K562 (cell line): ENCODE measurements around the gene SMURF1. TPM values are rescaled to one million over a fixed set of nuclear protein-coding genes. Genes with fewer than 3 reads are reported as not detected.
A peak's percentile ranks its signal among the peaks of the same experiment; 100 is the strongest.

ENCODE experiments used
- CREM ChIP-seq: IDR thresholded peaks from 2 replicates; pipeline ENCODE4 v1.6.1; 2014; ENCODE audit warnings: antibody characterized with exemption, low read depth
- CTCF ChIP-seq, 3 experiments: IDR thresholded peaks in 2 of 3; conservative IDR thresholded peaks in 1 of 3; 2 replicates each; pipeline ENCODE4 v1.5.1; 2011 to 2012; ENCODE audit warnings: low read length in 3 of 3, mild to moderate bottlenecking in 3 of 3, control low read depth in 2 of 3, improper control_type of control experiment in 1 of 3, inconsistent platforms in 1 of 3, low read depth in 1 of 3, mixed read lengths in 1 of 3, moderate library complexity in 1 of 3; ENCODE audit not compliant: insufficient read depth in 2 of 3
- DACH1 ChIP-seq: fragments of 450-650 bp; IDR thresholded peaks from 2 replicates; pipeline ENCODE4 v1.6.1; 2018; ENCODE audit not compliant: partially characterized antibody
- ESRRB ChIP-seq: fragments of 250-450 bp; sonication (Bioruptor Pico); IDR thresholded peaks from 2 replicates; pipeline ENCODE4 v1.5.0; 2020; ENCODE audit warnings: mild to moderate bottlenecking, moderate library complexity, borderline replicate concordance
- FOSL1 ChIP-seq: fragments of 200-800 bp; sonication (Bioruptor generic); conservative IDR thresholded peaks from 2 replicates; pipeline ENCODE4 v1.6.1; 2016; ENCODE audit warnings: missing genetic modification characterization, missing compliant biosample characterization
- HDAC2 ChIP-seq: fragments of 450-650 bp; IDR thresholded peaks from 2 replicates; pipeline ENCODE4 v1.6.1; 2016; ENCODE audit warnings: mild to moderate bottlenecking
- HNRNPH1 ChIP-seq: fragments of 200-400 bp; formaldehyde crosslinking; optimal IDR thresholded peaks from 2 replicates; pipeline ENCODE3; 2017; ENCODE audit warnings: low read depth, mild to moderate bottlenecking, low read length, moderate library complexity
- L3MBTL2 ChIP-seq: fragments of 450-650 bp; IDR thresholded peaks from 2 replicates; pipeline ENCODE4 v1.6.1; 2016; ENCODE audit warnings: mild to moderate bottlenecking, moderate library complexity
- MCM2 ChIP-seq: fragments of 450-650 bp; IDR thresholded peaks from 2 replicates; pipeline ENCODE4 v1.6.1; 2017; ENCODE audit warnings: low read depth, mild to moderate bottlenecking
- MED1 ChIP-seq: sonication (generic); formaldehyde crosslinking; IDR thresholded peaks from 2 replicates; pipeline ENCODE4 v1.8.1; 2023; ENCODE audit warnings: missing genetic modification reagents, borderline replicate concordance
- POLR2H ChIP-seq: IDR thresholded peaks from 2 replicates; pipeline ENCODE4 v1.6.1; 2016; ENCODE audit warnings: missing genetic modification characterization, low read depth, mild to moderate bottlenecking, control low read depth, missing compliant biosample characterization, moderate library complexity
- SMARCC2 ChIP-seq: fragments of 450-650 bp; IDR thresholded peaks from 2 replicates; pipeline ENCODE4 v1.6.1; 2017; ENCODE audit warnings: antibody characterized with exemption, moderate library complexity, mild to moderate bottlenecking, low read depth
- TGIF2 ChIP-seq: sonication (generic); formaldehyde crosslinking; IDR thresholded peaks from 2 replicates; pipeline ENCODE4 v1.8.1; 2022; ENCODE audit warnings: mild to moderate bottlenecking, missing genetic modification reagents, moderate library complexity
- ZBTB12 ChIP-seq: fragments of 250-450 bp; sonication (Bioruptor Pico); IDR thresholded peaks from 2 replicates; pipeline ENCODE4 v1.4.0; 2020
- ZNF232 ChIP-seq: sonication (generic); formaldehyde crosslinking; IDR thresholded peaks from 2 replicates; pipeline ENCODE4 v1.8.0; 2022; ENCODE audit warnings: mild to moderate bottlenecking, missing genetic modification reagents
- ZNF384 ChIP-seq: IDR thresholded peaks from 2 replicates; pipeline ENCODE4 v1.6.1; 2012; ENCODE audit warnings: low read depth, low read length, improper control_type of control experiment
- ZNF655 ChIP-seq: fragments of 250-450 bp; sonication (Bioruptor Pico); IDR thresholded peaks from 2 replicates; pipeline ENCODE4 v1.5.0; 2021
- polyA plus RNA-seq, 8 experiments: library from polyadenylated mRNA; depleted of rRNA in 4 of 8; stranded (reverse) in 5 of 8; unstranded in 3 of 8; fragments of >200 nt; fragmentation: Nextera tagmentation in 2 of 8; fragmentation: Illumina TruSeq in 1 of 8; extraction: Ambion mirVana in 2 of 8; extraction: Trizol in 1 of 8; gene quantifications; 2 replicates each; pipeline versions ENCODE4 v1.2.1 to v1.2.3, GENCODE V29; 2011 to 2014; ENCODE audit warnings: inconsistent platforms in 1 of 8, missing spikeins in 1 of 8
- total RNA-seq, 7 experiments: library from RNA; depleted of rRNA in 6 of 7; stranded (reverse); fragments of >200 nt in 6 of 7; fragmentation: Illumina TruSeq in 2 of 7; extraction: Trizol in 2 of 7; gene quantifications; 2 replicates each; pipeline versions ENCODE4 v1.2.1 to v1.2.3, GENCODE V29; 2011 to 2021; ENCODE audit warnings: low replicate concordance in 1 of 7

Gene SMURF1
- total and polyA plus RNA-seq, 9 of the 15 experiments (the other 6 are each of a cell fraction or from before 2014, with no cell fraction given), result 1.0 to 20.1 (median 12.6) TPM

GRCh38 chr7:99184532-99185218 lies 40.8 kb upstream of the SMURF1 start (continued):
- TF ChIP-seq TGIF2 (CRISPR knock-in tag), result no peak
- TF ChIP-seq HDAC2, result no peak
- peak; percentile 68 for TF ChIP-seq CREM
- no peak for TF ChIP-seq ZNF384
- no peak for TF ChIP-seq DACH1
- TF ChIP-seq MCM2, result no peak
- TF ChIP-seq L3MBTL2, result peak; percentile 45; the same call in 1 of the 2 replicates
- TF ChIP-seq HNRNPH1, result no peak
- TF ChIP-seq POLR2H (tag), result no peak
- no peak for TF ChIP-seq ESRRB (CRISPR knock-in tag)
- peak; percentile 31 to 42 (median 36); a peak in 3 of 6 replicates for TF ChIP-seq CTCF (IDR thresholded peaks at IDR 0.05 in 2 of 3, conservative IDR thresholded peaks at IDR 0.05 in 1 of 3; ENCODE audit: insufficient read depth in 2 of 3, low read depth in 1 of 3, low read length in 3 of 3)
- no peak for TF ChIP-seq ZBTB12 (CRISPR knock-in tag)
- TF ChIP-seq MED1 (CRISPR knock-in tag), result no peak
- no peak for TF ChIP-seq SMARCC2
- TF ChIP-seq ZNF655 (CRISPR knock-in tag), result no peak
- TF ChIP-seq FOSL1 (tag), result no peak
- no peak for TF ChIP-seq ZNF232 (CRISPR knock-in tag)
